ENCODE data around the gene RELB.

Gene RELB

GRCh38 chr19:45047188-45047797 lies 46.0 kb downstream of the RELB start:
- H3K4me3 ChIP-seq (ENCODE audit: low read depth, low read length), result peak overlapping the region; percentile 17
- TF ChIP-seq, protein P1, sequence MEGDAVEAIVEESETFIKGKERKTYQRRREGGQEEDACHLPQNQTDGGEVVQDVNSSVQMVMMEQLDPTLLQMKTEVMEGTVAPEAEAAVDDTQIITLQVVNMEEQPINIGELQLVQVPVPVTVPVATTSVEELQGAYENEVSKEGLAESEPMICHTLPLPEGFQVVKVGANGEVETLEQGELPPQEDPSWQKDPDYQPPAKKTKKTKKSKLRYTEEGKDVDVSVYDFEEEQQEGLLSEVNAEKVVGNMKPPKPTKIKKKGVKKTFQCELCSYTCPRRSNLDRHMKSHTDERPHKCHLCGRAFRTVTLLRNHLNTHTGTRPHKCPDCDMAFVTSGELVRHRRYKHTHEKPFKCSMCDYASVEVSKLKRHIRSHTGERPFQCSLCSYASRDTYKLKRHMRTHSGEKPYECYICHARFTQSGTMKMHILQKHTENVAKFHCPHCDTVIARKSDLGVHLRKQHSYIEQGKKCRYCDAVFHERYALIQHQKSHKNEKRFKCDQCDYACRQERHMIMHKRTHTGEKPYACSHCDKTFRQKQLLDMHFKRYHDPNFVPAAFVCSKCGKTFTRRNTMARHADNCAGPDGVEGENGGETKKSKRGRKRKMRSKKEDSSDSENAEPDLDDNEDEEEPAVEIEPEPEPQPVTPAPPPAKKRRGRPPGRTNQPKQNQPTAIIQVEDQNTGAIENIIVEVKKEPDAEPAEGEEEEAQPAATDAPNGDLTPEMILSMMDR (IDR thresholded peaks at IDR 0.05; ENCODE audit: borderline replicate concordance, insufficient read depth, low read depth, low read length), result no peak

GRCh38 chr19:45049073-45049736 lies 47.9 kb downstream of the RELB start:
- H3K4me3 ChIP-seq (ENCODE audit: low read depth, low read length), result no peak overlapping the region
- TF ChIP-seq, protein P1 (IDR thresholded peaks at IDR 0.05; ENCODE audit: borderline replicate concordance, insufficient read depth, low read depth, low read length), result no peak

- no peak overlapping the region for H3K4me3 ChIP-seq (ENCODE audit: low read depth, low read length)
- TF ChIP-seq, protein P1 (IDR thresholded peaks at IDR 0.05; ENCODE audit: borderline replicate concordance, insufficient read depth, low read depth, low read length), result no peak
These were observed 48.8 kb downstream of the RELB start for GRCh38 chr19:45050036-45050435.

GRCh38 chr19:45051929-45052579 lies 50.8 kb downstream of the RELB start:
- TF ChIP-seq, protein P1 (IDR thresholded peaks at IDR 0.05; ENCODE audit: borderline replicate concordance, insufficient read depth, low read depth, low read length), result no peak
- H3K4me3 ChIP-seq (ENCODE audit: low read depth, low read length), result no peak overlapping the region

DNA sequence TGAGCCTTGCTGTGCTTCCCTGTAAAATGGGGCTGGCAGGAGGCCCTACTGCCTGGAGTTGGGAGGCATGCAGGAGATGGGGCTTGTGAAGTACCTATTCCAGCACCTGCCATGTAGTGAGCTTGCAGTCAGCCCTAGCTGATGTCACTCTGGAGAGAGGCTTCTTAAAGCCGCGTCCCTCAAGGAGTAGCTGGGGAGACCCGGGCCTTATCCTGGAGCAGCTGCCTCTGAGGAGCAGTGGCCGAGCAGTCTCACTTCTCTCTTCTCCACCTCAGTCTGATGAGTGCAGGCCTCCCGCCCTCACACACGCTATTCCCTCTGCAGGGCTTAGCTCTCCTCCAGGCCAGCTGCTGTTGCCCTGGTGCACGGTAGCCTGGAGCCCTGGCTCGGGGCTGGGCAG lies 55.6 kb downstream of the RELB start:
- H3K4me3 ChIP-seq (ENCODE audit: low read depth, low read length), result no peak overlapping the region
- TF ChIP-seq, protein P1 (IDR thresholded peaks at IDR 0.05; ENCODE audit: borderline replicate concordance, insufficient read depth, low read depth, low read length), result no peak

DNA sequence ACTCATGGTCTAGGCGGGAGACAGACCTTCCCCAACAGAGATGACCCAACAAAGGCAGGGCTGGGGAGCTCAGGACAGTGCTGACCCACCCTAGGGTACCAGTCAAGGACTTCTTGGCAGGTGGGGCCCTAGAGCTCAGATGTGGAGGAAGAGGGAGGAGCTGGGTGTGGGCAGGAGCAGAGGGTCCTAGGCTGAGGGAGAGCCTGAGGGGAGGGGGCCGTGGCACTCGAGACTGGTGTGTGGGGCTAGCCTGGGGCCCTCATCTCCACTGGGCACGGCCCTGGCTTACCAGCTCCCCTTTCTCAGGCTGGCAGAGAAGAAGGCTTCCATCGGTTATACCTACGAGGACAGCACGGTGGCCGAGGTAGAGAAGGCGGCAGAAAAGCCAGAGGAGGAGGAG lies 56.2 kb downstream of the RELB start:
- TF ChIP-seq, protein P1 (IDR thresholded peaks at IDR 0.05; ENCODE audit: borderline replicate concordance, insufficient read depth, low read depth, low read length), result no peak
- no peak overlapping the region for H3K4me3 ChIP-seq (ENCODE audit: low read depth, low read length)

All from GM12875 (cell line).